Measurements from ENCODE around the gene TP53I13. TPM values are rescaled to one million over a fixed set of nuclear protein-coding genes. Genes with fewer than 3 reads are reported as not detected.

Gene TP53I13
- total RNA-seq, 1 donor from 2014 or later: 68.4 TPM

DNA sequence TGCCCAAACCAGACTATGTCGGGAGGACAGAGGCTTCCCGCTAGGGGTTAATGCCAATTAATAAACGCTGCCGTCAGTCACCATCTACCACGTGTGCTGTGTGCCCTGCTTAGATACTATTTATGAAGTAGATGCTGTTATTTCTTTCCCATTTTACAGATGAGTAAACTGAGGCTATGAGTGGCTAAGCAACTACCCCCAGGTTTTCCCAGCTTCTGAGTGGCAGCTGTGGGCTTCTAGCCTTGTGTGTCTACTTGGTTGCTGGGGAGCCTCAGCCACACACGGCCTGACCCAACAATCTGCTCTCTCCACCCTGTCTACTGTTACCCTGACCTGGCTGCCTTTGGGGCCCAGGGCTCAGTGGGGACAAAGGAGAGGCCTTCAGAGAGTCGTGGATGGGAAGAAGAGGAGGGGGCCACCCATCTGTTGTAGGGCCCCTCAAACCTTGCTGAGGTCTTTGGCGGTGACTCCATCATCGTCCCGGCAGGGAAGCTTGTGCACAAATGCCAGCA lies 13.8 kb downstream of the TP53I13 start:
- Histone ChIP-seq H3K36me3 (ENCODE audit: control insufficient read depth, insufficient read depth, low read length) (no peaks in the 10 kb centered on the region), H3K4me3 (ENCODE audit: low read depth, low read length) (no peak overlapping the region), H3K27me3 (ENCODE audit: control insufficient read depth, insufficient read depth, low read length) (no peaks in the 10 kb centered on the region)
- TF ChIP-seq, protein P1, sequence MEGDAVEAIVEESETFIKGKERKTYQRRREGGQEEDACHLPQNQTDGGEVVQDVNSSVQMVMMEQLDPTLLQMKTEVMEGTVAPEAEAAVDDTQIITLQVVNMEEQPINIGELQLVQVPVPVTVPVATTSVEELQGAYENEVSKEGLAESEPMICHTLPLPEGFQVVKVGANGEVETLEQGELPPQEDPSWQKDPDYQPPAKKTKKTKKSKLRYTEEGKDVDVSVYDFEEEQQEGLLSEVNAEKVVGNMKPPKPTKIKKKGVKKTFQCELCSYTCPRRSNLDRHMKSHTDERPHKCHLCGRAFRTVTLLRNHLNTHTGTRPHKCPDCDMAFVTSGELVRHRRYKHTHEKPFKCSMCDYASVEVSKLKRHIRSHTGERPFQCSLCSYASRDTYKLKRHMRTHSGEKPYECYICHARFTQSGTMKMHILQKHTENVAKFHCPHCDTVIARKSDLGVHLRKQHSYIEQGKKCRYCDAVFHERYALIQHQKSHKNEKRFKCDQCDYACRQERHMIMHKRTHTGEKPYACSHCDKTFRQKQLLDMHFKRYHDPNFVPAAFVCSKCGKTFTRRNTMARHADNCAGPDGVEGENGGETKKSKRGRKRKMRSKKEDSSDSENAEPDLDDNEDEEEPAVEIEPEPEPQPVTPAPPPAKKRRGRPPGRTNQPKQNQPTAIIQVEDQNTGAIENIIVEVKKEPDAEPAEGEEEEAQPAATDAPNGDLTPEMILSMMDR (IDR thresholded peaks at IDR 0.05; ENCODE audit: insufficient read depth, low read length, poor library complexity, severe bottlenecking): no peak
- DNase-seq (ENCODE audit: low read depth): no peak

DNA sequence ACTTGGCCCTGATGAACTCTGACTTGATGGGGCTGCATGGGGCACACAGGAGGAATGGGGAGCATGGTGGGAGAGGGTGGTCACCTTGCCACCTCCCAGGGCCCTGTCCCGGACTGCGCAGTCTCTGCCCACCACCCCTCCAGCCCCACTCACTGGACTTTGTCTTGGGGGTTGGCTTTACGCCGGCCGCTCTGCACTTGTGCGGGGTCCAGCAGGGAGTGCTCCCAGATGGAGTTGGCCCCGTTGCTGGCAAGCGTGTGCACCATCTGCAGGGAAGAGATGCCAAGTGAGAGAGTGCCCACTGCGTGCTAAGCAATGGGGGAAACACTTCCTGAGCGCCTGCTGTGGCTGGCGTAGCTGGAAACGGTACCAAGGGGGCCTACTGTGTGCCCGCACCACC lies 14.3 kb downstream of the TP53I13 start:
- TF ChIP-seq, protein P1 (IDR thresholded peaks at IDR 0.05; ENCODE audit: insufficient read depth, low read length, poor library complexity, severe bottlenecking): no peak
- DNase-seq (ENCODE audit: low read depth): no peak
- H3K4me3 ChIP-seq (ENCODE audit: low read depth, low read length): no peak overlapping the region
- H3K27me3 ChIP-seq (ENCODE audit: control insufficient read depth, insufficient read depth, low read length): no peaks in the 10 kb centered on the region
- no peaks in the 10 kb centered on the region for H3K36me3 ChIP-seq (ENCODE audit: control insufficient read depth, insufficient read depth, low read length)

DNA sequence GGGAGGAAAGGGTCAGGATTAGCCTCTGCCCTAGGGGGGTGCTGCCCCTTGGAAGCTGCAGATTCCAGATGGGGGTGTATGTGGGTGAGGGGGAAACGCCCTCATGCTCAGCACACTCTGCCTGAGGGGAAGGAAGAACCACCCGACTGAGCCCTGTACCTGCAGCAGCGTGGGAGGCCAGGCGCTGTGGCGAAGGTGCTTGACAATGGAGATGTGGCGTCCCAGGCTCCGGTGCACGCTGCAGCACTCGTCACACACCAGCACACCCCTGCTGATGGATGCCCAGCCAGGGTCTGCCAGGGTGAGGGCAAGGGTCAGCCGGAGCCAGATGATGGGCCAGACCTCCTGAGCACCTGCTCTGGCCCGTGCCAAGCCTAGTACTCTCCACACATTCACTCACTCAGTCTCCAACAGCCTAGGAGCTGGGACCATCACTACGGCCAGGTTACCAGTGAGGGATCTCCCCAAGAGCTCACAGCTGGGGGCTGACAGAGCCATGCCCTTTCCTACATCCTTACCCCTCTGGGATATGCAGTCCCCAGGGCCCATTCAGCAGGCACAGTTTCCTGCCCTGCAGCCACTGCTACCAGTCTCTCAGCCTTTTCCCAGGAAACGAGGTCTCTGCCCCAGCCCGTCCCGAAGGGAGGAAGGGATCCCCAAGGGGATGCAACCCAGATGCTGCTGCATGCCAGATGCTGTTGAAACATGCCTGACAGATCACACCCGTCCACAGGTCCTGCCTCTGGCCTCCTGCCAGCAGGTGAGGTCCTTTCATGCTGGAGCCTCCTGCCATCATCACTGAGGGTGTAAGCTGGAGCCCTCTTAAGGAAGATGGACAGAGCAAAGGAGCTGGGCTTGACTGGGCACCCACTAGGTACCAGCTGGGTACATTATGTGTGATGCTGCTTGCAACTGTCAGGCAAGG lies 15.1 kb downstream of the TP53I13 start:
- H3K27me3 ChIP-seq (ENCODE audit: control insufficient read depth, insufficient read depth, low read length): no peaks in the 10 kb centered on the region
- H3K4me3 ChIP-seq (ENCODE audit: low read depth, low read length): no peak overlapping the region
- TF ChIP-seq, protein P1 (IDR thresholded peaks at IDR 0.05; ENCODE audit: insufficient read depth, low read length, poor library complexity, severe bottlenecking): no peak
- no peaks in the 10 kb centered on the region for H3K36me3 ChIP-seq (ENCODE audit: control insufficient read depth, insufficient read depth, low read length)
- DNase-seq (ENCODE audit: low read depth): no peak

DNA sequence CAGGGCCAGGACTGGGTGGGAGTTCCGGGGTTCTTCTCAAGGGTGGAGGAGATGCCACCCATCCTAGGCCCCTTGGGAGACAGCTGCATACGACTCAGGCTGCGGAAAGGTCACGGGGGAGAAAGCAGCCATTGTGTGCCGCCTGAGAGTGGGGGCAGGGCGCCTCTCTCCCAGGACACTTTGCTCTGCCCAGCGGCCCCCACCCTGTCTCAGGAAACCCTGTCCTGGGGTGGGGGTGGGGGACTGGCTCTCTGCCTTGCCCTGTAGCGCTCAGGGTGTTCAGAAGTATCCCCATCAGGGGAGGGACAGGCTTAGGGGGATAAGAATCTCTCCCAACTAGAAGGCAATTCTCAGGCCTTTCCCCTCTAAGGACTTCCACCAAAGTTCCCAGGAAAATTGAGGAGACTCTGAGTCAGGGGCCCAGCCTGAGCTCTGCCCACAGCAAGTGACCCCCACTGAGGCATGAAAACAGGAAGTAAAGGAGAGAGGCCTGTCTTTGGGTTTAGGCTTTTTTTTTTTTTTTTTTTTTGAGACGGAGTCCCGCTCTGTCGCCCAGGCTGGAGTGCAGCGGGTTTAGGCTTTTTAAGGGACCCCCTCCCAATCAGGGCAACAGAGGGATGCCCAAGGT lies 16.1 kb downstream of the TP53I13 start:
- TF ChIP-seq, protein P1 (IDR thresholded peaks at IDR 0.05; ENCODE audit: insufficient read depth, low read length, poor library complexity, severe bottlenecking): no peak
- no peak for DNase-seq (ENCODE audit: low read depth)
- H3K36me3 ChIP-seq (ENCODE audit: control insufficient read depth, insufficient read depth, low read length): no peaks in the 10 kb centered on the region
- H3K4me3 ChIP-seq (ENCODE audit: low read depth, low read length): no peak overlapping the region
- no peaks in the 10 kb centered on the region for H3K27me3 ChIP-seq (ENCODE audit: control insufficient read depth, insufficient read depth, low read length)

DNA sequence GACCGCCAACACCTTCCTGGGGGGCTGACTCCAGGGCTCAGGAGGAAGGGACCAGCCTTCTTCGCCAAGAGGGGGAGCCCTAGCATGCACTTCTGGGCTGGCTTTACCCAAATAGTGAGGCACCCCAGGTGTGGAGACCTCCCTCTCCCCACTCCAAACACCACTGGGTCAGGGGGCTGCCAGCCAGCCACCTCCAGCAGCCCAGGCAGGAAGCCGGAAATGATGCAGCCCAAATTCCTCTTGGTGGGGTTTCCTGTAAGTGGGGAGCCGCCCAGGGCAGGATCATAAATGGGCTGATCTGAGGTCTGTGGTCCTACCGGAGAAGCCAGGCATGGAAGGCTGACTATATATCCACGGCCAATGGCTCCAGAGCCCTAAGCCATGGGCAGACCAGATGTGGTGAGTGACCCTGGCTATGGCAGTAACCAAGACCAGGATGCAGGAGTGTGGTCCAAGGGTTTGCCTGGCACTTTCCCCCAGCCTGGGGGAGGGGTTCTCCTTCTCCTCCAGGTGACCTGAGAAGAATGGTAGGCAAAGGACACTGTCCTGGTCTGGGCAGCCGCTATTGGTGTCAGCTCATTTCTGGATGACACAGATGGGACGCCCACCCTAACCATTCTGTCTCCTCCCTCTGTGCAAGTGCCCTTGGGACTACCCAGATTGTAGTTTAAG lies 16.7 kb downstream of the TP53I13 start:
- Histone ChIP-seq H3K4me3 (ENCODE audit: low read depth, low read length) (no peak overlapping the region), H3K27me3 (ENCODE audit: control insufficient read depth, insufficient read depth, low read length) (no peaks in the 10 kb centered on the region), H3K36me3 (ENCODE audit: control insufficient read depth, insufficient read depth, low read length) (no peaks in the 10 kb centered on the region)
- DNase-seq (ENCODE audit: low read depth): no peak
- TF ChIP-seq, protein P1 (IDR thresholded peaks at IDR 0.05; ENCODE audit: insufficient read depth, low read length, poor library complexity, severe bottlenecking): peak; percentile 31
